BJ (cell line): ENCODE data around the gene GALR3. TPM values are rescaled to one million over a fixed set of nuclear protein-coding genes. Genes with fewer than 3 reads are reported as not detected.

Experiments
- CTCF ChIA-PET: fragments of 350-600 bp; formaldehyde crosslinking; extraction: SDS; loops from one replicate; lab custom pipeline; 2021; ENCODE audit warnings: antibody characterized with exemption, inconsistent platforms; lab: Yijun Ruan, JAX
- POLR2A ChIA-PET: fragments of 300-600 bp; sonication (Branson Sonifier 250); formaldehyde crosslinking; extraction: SDS; loops from one replicate; lab custom pipeline; 2021; ENCODE audit warnings: antibody characterized with exemption; lab: Charles Lee
- DNase-seq: peaks from one replicate; pipeline ENCODE4 v3.0.0-alpha.2; 2011; ENCODE audit warnings: low read depth
- H3K27me3 ChIP-seq: 2 replicates; pipeline ENCODE4 v1.6.0; 2011; ENCODE audit warnings: low read length; ENCODE audit not compliant: control insufficient read depth, insufficient read depth
- H3K36me3 ChIP-seq: 2 replicates; pipeline ENCODE4 v1.5.1; 2011; ENCODE audit warnings: low read length; ENCODE audit not compliant: control insufficient read depth, insufficient read depth
- H3K4me3 ChIP-seq: 2 replicates; pipeline ENCODE4 v1.5.1; 2011; ENCODE audit warnings: low read depth, mild to moderate bottlenecking, control low read depth, low read length
- CTCF ChIP-seq: IDR thresholded peaks from 2 replicates; pipeline ENCODE4 v1.5.1; 2011; ENCODE audit warnings: low read depth, mild to moderate bottlenecking, control low read depth, inconsistent platforms, low read length, moderate library complexity; ENCODE audit not compliant: insufficient read depth
- polyA plus RNA-seq: library from polyadenylated mRNA; depleted of rRNA; stranded (reverse); fragments of >200 nt; gene quantifications from 2 replicates; pipeline ENCODE4 v1.2.3, GENCODE V29; 2011

GALR3 gene
- polyA plus RNA-seq, 1 experiment, result not detected

DNA sequence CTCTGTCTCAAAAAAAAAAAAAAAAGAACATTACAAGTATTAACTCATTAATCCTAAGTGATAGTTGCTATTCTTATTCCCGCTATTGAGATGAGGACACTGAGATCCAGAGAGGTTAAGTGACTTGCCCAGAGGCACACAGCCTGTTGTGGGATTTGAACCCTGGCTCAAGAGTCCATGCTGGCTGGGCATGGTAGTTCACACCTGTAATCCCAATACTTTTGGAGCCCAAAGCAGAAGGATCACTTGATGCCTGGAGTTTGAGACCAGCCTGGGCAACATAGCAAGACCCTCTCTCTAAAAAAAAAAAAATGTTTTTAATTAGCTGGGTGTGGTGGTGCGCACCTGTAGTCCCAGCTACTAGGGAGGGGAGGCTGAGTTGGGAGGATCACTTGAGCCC lies 11.3 kb upstream of the GALR3 start:
- H3K4me3 ChIP-seq, result no peak overlapping the region
- CTCF ChIA-PET, result interaction anchor here (7.9 kb wide), 1 partner anchor 156 kb away, joined by 82 read pairs; no protein-coding TSS in a partner anchor
- POLR2A ChIA-PET, result no interaction called here
- no peak for DNase-seq
- TF ChIP-seq CTCF, result no peak
- H3K27me3 ChIP-seq, result no peaks in the 10 kb centered on the region
- H3K36me3 ChIP-seq, result peaks cover 5% of the 10 kb centered on the region

DNA sequence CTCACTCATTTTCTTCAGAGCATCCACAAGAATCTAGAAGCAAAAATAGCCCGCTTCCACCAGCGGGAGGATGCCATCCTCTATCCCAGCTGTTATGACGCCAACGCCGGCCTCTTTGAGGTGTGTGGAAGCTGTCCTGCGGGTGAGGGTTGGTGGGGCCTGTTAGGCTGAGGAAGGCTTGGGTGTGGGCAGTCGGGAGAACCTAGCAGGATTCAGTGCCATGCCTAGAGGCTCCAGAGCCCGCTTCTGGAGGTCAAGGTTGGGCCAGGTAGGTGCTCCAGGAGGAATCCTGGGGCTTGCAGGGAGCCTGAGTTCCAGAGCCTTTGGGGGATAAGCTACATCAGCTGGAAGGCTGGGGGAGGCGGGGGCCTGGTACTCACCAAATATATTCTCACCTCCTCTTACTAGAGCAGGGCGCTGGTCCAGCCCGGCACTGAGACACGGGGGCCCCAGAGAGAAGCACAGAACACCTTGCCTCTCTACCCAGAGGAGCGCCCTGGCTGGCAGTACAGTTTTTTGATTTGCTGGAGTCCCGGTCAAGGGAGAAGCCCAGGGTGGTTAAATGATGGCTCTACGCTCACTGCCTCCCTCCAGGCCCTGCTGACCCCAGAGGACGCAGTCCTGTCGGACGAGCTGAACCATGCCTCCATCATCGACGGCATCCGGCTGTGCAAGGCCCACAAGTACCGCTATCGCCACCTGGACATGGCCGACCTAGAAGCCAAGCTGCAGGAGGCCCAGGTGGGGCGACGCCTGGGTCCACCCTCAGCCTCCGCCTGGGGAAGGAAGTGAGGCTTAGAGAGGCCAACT lies 10.1 kb upstream of the GALR3 start:
- H3K4me3 ChIP-seq, result no peak overlapping the region
- POLR2A ChIA-PET, result no interaction called here

DNA sequence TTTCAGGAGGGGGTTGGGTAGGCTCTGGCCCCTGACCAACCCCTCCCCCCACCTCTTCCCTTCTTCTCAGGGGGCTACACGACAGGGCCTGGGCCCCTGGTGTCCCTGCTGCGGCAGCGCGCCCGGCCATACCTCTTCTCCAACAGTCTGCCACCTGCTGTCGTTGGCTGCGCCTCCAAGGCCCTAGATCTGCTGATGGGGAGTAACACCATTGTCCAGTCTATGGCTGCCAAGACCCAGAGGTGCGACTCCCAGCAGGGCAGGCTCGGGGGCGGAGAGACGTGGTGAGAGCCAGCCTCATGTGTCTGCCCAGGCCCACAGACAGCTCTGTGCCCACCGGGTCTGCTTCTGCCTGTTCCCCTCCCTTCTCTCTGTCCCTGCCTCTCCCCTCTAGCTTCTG lies 7.6 kb upstream of the GALR3 start:
- POLR2A ChIA-PET, result no interaction called here

More for the DNA sequence above, 10.1 kb upstream of the GALR3 start:
- CTCF ChIA-PET, result interaction anchor here (1.8 to 7.9 kb wide), 2 partner anchors 50 to 155 kb away, joined by 9 to 82 read pairs; no protein-coding TSS in a partner anchor
- Histone ChIP-seq H3K36me3 (peaks cover 5% of the 10 kb centered on the region), H3K27me3 (no peaks in the 10 kb centered on the region)
- no peak for TF ChIP-seq CTCF
- DNase-seq, result no peak

GRCh38 chr22:37816543-37817180 lies 6.5 kb upstream of the GALR3 start:
- CTCF ChIA-PET, result interaction anchor here (0.6 to 7.9 kb wide), 21 partner anchors 8 to 155 kb away, joined by 3 to 82 read pairs (median 4); partner anchors contain the start of genes GCAT and POLR2F

More for the DNA sequence above, 7.6 kb upstream of the GALR3 start:
- Histone ChIP-seq H3K4me3 (no peak overlapping the region), H3K36me3 (peaks cover 5% of the 10 kb centered on the region), H3K27me3 (no peaks in the 10 kb centered on the region)
- no peak for TF ChIP-seq CTCF
- CTCF ChIA-PET, result interaction anchor here (0.6 to 7.9 kb wide), 7 partner anchors 7 to 153 kb away, joined by 3 to 82 read pairs (median 4); partner anchors contain the start of gene GCAT
- DNase-seq, result no peak

More at GRCh38 chr22:37816543-37817180, 6.5 kb upstream of the GALR3 start:
- Histone ChIP-seq H3K4me3 (no peak overlapping the region), H3K27me3 (no peaks in the 10 kb centered on the region), H3K36me3 (peaks cover 5% of the 10 kb centered on the region)
- no peak for TF ChIP-seq CTCF
- no peak for DNase-seq
- POLR2A ChIA-PET, result no interaction called here
